ENCODE measurements around the gene VPS52. TPM values are rescaled to one million over a fixed set of nuclear protein-coding genes. Genes with fewer than 3 reads are reported as not detected.

The VPS52 gene
- total and polyA plus RNA-seq, 9 of the 15 experiments (the other 6 are each of a cell fraction or from before 2014, with no cell fraction given) = 24.4 to 103 (median 40.2) TPM

DNA sequence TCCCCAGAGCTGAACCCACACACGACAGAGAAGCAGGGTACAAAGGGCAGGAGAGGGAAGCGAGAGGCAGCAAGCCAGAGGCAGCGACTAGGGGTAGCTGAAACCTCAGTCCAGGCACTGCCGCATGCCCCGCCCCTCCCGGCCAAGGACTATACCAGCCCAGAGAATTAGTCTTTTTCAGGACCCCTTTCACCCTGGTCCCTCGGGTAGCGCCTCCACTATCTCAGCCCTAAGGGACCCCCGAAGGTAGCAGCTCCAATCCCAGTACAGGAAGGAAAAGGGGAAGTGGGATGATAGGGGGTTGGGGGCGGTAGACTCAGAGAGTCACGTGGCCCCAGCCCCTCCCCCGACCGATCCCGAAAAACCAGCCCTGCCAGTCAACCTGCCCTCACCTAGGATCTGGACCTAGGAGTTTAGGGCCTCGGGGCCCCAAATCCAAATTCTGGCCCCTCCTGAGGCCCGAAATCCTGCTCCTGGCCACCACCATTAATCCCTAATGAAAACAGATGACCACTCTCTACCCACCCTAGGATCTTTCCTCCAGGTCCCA, 25.8 kb upstream of the VPS52 start (continued):
- TF ChIP-seq, protein P1, sequence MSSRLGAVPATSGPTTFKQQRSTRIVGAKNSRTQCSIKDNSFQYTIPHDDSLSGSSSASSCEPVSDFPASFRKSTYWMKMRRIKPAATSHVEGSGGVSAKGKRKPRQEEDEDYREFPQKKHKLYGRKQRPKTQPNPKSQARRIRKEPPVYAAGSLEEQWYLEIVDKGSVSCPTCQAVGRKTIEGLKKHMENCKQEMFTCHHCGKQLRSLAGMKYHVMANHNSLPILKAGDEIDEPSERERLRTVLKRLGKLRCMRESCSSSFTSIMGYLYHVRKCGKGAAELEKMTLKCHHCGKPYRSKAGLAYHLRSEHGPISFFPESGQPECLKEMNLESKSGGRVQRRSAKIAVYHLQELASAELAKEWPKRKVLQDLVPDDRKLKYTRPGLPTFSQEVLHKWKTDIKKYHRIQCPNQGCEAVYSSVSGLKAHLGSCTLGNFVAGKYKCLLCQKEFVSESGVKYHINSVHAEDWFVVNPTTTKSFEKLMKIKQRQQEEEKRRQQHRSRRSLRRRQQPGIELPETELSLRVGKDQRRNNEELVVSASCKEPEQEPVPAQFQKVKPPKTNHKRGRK (tag; IDR thresholded peaks at IDR 0.05) = no peak
- TF ChIP-seq ZNF76 (CRISPR knock-in tag; IDR thresholded peaks at IDR 0.05; ENCODE audit: borderline replicate concordance) (no peak), SUPT5H (IDR thresholded peaks at IDR 0.05) (no peak), CHD4 (IDR thresholded peaks at IDR 0.05; ENCODE audit: insufficient read depth, insufficient replicate concordance, low read depth, low read length, poor library complexity, severe bottlenecking) (no peak), DNMT1 (IDR thresholded peaks at IDR 0.05) (no peak), KLF10 (CRISPR knock-in tag; IDR thresholded peaks at IDR 0.05) (no peak), NUFIP1 (IDR thresholded peaks at IDR 0.05; ENCODE audit: partially characterized antibody) (no peak), PCBP1 (IDR thresholded peaks at IDR 0.05; ENCODE audit: low read depth, low read length, poor library complexity, severe bottlenecking) (no peak), TGIF2 (CRISPR knock-in tag; IDR thresholded peaks at IDR 0.05) (no peak), SAP30 (IDR thresholded peaks at IDR 0.05; ENCODE audit: borderline replicate concordance, insufficient read depth, low read depth, low read length, poor library complexity, severe bottlenecking) (no peak), TOE1 (IDR thresholded peaks at IDR 0.05; ENCODE audit: borderline replicate concordance) (peak; percentile 68), TOE1 (CRISPR knock-in tag; IDR thresholded peaks at IDR 0.05; ENCODE audit: borderline replicate concordance, low read depth) (no peak), HMG20A (CRISPR knock-in tag; conservative IDR thresholded peaks at IDR 0.05) (no peak), DDX20 (tag; IDR thresholded peaks at IDR 0.05; ENCODE audit: low read depth) (no peak), STAT5B (CRISPR knock-in tag; IDR thresholded peaks at IDR 0.05) (no peak), KLF13 (tag; IDR thresholded peaks at IDR 0.05; ENCODE audit: borderline replicate concordance, low read depth) (0 out of 2 replicates have a peak, but pooled peaks have one; percentile 21), ZNF311 (CRISPR knock-in tag; IDR thresholded peaks at IDR 0.05) (no peak)
- TF ChIP-seq, protein P2, sequence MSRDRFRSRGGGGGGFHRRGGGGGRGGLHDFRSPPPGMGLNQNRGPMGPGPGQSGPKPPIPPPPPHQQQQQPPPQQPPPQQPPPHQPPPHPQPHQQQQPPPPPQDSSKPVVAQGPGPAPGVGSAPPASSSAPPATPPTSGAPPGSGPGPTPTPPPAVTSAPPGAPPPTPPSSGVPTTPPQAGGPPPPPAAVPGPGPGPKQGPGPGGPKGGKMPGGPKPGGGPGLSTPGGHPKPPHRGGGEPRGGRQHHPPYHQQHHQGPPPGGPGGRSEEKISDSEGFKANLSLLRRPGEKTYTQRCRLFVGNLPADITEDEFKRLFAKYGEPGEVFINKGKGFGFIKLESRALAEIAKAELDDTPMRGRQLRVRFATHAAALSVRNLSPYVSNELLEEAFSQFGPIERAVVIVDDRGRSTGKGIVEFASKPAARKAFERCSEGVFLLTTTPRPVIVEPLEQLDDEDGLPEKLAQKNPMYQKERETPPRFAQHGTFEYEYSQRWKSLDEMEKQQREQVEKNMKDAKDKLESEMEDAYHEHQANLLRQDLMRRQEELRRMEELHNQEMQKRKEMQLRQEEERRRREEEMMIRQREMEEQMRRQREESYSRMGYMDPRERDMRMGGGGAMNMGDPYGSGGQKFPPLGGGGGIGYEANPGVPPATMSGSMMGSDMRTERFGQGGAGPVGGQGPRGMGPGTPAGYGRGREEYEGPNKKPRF (IDR thresholded peaks at IDR 0.05; ENCODE audit: low read depth, low read length) = no peak
- TF ChIP-seq, protein P3, sequence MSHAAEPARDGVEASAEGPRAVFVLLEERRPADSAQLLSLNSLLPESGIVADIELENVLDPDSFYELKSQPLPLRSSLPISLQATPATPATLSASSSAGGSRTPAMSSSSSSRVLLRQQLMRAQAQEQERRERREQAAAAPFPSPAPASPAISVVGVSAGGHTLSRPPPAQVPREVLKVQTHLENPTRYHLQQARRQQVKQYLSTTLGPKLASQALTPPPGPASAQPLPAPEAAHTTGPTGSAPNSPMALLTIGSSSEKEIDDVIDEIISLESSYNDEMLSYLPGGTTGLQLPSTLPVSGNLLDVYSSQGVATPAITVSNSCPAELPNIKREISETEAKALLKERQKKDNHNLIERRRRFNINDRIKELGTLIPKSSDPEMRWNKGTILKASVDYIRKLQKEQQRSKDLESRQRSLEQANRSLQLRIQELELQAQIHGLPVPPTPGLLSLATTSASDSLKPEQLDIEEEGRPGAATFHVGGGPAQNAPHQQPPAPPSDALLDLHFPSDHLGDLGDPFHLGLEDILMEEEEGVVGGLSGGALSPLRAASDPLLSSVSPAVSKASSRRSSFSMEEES (CRISPR knock-in tag; IDR thresholded peaks at IDR 0.05) = peak; percentile 80
- TF ChIP-seq, protein P4, sequence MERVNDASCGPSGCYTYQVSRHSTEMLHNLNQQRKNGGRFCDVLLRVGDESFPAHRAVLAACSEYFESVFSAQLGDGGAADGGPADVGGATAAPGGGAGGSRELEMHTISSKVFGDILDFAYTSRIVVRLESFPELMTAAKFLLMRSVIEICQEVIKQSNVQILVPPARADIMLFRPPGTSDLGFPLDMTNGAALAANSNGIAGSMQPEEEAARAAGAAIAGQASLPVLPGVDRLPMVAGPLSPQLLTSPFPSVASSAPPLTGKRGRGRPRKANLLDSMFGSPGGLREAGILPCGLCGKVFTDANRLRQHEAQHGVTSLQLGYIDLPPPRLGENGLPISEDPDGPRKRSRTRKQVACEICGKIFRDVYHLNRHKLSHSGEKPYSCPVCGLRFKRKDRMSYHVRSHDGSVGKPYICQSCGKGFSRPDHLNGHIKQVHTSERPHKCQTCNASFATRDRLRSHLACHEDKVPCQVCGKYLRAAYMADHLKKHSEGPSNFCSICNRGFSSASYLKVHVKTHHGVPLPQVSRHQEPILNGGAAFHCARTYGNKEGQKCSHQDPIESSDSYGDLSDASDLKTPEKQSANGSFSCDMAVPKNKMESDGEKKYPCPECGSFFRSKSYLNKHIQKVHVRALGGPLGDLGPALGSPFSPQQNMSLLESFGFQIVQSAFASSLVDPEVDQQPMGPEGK (CRISPR knock-in tag; IDR thresholded peaks at IDR 0.05; ENCODE audit: borderline replicate concordance) = no peak
